Kidney capillary endothelial cell (primary cell): ENCODE results near the gene SUCNR1.
"Not testable (repeated sequence)": the region's sequence is repeated elsewhere in the genome, so short reads cannot be mapped to it uniquely, and the experiment has no call there.

Source experiments
- DNase-seq: peaks from one replicate; pipeline ENCODE4 v3.0.0-alpha.2; 2018; ENCODE audit warnings: low spot score

Gene SUCNR1

DNA sequence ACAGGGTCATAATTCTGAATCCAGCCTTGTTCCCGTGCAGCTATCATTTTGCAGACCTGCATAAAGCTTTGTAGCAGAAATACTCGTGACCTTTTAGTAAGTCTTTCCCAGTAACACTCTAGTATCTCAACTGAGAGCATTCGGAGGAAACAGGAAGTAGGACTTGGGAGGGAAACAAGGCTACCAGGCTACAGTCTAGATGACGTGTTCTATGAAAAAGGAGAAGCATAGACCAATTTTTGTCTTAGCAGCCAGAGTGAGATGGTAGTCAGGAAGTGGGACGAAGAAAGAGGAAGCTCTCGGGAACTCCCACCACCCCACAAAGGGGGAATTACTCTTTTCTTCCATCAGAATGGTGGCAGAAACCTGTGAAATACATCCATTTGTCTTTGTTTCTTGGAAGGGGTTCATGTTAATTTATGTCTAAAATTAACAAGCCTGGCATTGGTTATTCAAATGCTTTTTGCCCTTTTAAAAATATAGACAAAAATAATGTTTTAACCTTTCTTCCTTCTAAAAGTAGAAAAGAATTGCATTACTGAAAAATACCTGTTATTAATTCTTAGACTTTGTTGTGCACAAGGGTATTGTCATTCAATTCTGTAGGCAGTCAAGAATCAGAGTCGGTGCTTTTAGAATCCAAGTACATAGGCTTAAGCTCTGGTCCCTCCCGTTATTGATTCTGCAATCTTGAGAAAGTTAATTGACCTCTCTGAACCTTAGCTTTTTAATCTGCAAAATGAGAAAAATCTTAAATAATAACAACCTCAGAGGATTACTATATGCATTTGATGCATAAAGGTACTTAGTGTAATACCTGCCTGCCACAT is 1.6 kb upstream of the SUCNR1 start:
- peak; percentile 68 for DNase-seq

DNA sequence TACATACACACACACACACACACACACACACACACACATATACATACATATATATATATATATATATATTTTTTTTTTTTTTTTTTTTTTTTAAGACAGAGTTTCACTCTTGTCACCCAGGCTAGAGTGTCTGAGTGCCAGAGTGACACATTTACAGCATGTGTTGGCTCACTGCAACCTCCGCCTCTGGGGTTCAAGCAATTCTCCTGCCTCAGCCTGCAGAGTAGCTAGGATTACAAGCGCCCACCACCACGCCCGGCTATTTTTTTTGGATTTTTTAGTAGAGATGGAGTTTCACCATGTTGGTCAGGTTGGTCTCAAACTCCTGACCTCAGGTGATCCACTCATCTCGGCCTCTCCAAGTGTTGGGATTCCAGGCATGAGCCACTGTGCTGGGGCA is 636 bp downstream of the SUCNR1 start:
- DNase-seq, result not testable (repeated sequence)

DNA sequence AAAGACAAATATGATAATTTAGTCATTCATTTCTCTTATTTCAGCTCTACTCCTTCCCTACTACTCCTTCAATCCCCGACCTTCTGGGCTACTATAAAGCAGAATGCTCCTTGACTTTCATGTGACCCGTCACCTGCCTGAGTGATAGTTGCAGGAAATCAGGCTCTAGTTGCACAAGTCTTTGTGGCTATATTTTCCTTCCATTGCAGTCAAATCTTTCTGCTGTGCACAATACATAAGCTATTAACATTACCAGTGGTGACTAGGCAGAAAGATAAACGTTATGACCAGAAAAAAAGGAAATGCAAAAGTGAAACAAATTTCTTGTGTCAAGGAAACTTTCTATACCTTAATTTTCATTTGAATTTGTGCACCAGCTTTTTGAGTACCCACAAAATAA is 2.3 kb downstream of the SUCNR1 start:
- no peak for DNase-seq

DNA sequence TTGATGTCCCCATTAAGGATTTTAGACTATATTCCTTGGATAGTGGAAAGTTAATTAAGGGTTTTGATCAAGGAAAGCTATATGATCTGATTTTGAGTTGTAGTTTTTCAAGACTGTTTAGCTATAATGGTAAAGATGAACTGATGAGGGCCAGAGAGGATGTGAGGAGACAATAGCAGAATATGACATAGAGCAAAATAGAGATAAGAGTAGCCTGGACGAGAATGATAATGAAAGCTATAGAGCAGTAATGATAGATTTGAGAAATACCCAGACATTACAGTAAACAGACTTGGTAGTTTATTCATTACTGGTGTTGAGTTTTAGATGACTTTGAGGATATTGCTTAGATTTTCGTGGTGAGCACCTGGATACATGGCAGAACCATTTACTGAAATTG is 3.8 kb downstream of the SUCNR1 start:
- no peak for DNase-seq

DNA sequence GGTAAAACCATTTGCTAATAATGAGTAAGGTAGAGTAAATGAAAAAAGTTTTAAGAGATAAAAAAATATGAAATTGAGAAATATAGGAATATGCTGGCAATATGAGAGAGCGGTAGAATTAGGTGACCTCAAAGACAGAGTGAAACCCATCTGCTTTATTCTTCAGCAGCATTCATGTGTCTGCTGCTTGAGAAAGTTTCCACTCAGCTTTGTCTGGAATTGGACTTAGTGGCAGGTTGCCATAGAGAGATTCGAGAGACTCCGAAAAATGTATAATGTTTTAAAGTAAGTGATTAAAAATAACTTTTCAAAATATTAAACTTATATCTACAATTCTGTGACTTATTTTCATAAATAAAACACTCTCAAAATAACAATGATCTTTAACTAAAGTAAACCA is 5.0 kb downstream of the SUCNR1 start:
- no peak for DNase-seq

DNA sequence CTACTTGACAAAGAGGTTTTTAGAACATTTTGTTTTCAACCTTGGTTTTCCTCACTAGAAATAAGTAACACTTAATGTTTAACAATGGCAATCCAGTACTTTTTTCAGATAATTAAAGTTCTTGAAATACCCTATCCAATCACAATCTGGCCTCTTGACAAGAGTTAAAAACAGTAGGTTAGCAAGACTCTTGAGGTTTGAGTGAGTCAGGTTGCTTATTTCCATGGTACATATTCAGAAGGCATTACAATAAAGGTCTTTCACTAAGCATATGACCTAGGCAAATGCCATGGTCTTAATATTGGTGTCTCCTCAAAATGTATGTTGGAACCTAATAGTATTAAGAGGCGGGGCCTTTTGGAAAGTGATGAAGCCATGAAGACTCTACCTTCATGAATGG is 5.6 kb downstream of the SUCNR1 start:
- DNase-seq, result no peak

DNA sequence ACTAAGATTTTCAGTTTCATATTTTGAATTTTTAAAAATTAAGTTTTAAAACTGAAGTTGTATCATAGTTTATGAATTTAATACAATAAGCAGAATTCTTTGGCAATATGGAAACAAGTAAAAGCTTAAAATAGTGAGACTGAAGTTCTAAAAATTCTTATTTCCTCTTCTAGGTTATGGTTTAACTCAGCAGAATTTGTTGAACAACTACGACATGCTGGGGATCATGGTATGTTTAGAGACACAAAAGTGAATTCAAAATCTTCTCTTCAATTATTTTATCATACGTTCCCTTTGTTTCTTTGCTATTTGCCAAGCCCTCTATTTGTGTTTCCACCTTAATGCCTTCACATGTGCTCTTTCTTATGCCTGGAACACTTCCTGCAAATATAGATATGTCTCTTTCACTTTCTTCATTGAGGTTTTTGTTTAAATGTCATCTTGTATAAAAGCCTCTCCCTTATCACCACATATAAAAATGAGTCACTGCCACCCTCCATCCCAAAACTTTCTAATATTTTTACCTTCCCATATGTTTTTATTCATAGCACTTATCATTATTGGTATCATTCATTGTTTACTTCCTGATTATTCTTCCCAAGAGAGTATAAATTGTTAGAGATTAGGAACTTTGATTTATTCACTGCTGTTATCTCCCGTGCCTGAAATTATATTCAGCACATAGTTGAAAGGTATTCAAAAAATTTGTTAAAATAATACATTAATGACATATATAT is 6.4 kb downstream of the SUCNR1 start:
- DNase-seq, result no peak

DNA sequence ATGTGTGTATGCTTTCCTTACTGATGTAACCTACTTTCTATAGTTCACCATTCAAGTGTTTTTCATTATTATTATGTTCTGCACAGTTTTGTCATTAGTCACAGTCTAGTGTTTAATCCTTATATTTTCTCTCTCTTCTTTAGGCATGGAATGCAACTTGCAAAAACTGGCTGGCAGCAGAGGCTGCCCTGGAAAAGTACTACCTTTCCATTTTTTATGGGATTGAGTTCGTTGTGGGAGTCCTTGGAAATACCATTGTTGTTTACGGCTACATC is 6.9 kb downstream of the SUCNR1 start:
- no peak for DNase-seq

DNA sequence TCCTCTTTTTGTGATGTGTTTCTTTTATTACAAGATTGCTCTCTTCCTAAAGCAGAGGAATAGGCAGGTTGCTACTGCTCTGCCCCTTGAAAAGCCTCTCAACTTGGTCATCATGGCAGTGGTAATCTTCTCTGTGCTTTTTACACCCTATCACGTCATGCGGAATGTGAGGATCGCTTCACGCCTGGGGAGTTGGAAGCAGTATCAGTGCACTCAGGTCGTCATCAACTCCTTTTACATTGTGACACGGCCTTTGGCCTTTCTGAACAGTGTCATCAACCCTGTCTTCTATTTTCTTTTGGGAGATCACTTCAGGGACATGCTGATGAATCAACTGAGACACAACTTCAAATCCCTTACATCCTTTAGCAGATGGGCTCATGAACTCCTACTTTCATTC is 7.7 kb downstream of the SUCNR1 start:
- DNase-seq, result no peak

DNA sequence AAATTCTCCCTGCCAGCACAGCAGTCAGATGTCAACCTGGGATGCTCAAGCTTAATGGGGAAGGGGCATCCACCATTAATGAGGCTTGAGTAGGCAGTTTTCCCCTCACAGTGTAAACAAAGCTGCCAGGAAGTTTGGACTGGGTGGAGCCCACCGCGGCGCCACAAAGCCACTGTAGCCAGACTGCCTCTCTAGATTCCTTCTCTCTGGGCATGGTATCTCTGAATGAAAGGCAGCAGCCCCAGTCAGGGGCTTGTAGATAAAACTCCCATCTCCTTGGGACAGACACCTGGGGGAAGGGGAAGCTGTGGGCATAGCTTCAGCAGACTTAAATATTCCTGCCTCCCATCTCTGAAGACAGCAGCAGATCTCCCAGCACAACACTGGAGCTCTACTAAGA is 12.0 kb downstream of the SUCNR1 start:
- not testable (repeated sequence) for DNase-seq

DNA sequence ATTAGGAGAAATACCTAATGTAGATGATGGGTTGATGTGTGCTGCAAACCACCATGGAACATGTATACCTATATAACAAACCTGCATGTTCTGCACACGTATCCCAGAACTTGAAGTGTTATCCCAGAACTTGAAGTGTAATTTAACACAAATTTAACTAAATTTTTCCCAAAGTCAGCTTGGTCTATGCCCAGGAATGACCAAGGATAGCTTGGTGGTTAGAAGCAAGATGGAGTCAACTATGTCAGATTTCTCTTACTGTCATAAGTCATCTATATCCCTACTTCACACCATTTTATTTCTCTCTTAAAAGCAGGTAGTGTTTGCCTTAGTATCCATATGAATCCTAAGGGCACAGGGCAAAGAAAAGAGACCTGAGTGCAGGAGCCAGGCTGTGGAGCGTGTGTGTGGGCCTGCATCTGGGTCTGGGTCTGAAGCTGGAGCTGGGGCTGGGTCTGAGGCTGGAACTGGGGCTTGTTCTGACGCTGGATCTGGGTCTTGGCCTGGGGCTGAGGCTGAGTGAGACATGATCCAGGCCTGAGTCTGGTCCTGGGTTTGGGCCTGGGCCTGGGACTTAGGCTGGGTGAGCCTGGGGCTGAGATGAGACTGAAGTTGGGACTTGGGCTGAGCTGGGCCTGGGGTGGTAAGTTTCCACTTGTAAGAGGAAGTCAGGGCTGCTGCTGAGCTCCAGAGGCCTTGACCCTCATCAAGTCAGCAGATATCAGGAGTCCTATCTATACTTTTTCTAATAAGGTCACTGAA is 14.2 kb downstream of the SUCNR1 start:
- DNase-seq, result not testable (repeated sequence)

DNA sequence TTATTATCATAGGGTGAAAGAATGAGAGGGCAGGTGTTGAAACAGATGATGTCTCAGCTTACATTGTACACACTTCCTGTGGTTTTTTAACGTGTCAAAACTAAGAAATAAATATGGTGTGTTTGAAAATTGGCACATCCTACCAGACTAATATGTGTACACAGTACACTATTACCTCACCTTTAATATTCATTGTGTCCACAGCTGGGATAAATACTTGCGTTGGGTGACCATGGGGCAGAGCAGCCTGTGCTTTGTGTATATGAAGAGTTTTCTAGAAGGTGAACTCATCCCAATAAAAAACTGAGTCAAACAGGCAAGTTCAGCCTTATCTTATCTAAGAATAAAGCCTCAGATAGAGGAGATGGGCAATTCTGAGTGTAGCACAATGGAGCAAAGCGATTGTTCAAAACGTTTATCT is 17.3 kb downstream of the SUCNR1 start:
- no peak for DNase-seq

DNA sequence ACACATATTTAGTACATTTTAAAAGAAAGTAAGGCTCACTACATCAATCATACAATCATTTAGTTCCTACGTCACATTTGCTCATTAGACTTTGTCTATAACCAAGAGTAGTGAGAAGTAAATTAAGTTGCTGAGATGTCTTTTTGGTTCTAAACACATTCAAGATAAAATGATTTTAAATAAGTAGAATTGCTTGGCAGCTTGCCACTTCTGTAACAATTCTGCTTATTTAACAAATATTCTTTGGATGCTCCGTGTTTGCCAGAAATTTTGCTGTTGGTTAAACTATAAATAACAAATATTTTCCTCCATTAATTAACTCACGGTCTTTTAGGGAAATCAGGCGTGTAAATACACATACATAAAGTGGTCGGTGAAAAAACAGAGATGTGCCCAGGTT is 18.3 kb downstream of the SUCNR1 start:
- DNase-seq, result no peak

DNA sequence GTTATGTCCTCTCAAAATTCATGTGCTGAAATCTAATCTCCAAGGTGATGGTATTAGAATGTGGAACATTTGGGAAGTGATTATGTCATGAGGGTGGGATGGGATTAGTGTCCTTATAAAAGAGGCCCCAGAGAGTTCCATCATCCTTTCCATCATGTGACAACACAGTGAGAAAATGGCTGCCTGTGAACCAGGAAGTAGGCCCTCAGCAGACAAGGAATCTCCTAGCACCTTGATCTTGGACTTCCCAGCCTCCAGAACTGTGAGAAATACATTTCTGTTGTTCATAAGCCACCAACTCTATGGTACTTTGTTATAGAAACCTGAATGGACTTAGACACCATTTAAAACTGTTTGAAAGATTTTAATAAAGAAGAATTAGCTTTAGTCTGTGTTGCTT is 20.8 kb downstream of the SUCNR1 start:
- no peak for DNase-seq

DNA sequence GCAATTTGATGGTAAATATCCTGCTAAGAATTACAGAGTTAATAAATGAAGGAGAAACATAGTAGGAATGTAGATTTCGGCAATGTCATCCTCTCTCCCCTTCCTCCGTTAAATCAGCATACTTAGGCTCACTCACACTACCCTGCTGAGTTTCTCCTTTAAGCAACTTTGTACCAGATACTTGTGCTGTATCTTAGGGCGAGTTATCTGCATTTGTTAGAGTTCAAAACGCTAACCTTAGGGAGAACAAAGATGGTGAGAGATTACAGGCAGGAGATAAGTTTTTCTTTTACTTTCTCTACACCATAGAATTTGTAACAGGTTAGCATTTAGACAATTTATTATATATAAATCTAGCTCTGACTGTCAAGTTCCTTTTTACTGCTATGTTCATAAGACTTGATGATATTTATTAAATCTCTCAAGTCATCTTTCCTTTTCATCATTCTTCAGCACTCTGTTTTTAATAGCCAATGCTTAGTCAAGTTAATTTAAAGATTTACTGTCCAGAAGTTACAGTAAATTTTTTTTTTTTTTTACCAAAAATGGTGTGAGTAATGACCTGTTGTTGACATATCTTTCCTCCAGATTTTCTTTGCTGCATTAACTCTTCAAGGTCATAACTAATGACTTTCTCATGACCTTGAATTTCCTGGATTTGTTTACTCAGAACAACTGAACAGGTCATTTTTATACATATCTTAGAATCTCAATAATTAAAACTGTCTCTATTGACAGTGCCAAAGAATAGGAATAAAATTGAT is 22.2 kb downstream of the SUCNR1 start:
- no peak for DNase-seq

DNA sequence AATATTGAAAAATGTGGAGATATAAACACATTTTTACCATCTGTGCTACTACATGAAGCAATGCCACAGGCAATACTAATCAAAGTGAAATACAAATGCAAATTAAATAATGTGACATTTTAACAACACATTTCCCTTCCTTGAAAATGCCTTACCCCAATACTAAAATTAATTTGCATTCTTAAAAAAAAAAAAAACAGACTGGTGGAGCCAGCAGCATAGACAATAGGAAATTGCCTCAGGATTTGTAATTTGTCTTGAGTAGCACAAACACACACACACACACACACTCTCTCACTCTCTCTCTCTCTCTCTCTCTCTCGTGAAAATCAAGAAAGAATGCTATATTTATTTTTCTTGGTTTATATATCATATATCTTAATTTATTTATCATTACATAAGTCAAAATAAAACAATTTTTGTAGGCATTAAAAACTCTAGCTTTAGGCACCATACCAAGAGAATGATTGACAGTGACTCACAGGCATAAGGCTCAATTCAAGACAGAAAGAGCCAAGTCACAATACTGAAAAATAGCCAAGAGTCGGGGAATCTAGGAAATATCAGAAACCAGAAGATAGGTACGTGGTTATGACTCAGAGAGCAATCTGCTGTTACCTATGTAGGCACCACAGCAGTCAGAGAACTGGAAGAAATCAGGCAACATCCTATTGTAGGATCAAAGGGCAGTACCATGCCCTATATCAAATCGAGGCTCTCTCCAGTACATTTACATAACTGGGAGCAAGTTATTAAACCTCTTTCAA is 23.0 kb downstream of the SUCNR1 start:
- peak; percentile 44 for DNase-seq

DNA sequence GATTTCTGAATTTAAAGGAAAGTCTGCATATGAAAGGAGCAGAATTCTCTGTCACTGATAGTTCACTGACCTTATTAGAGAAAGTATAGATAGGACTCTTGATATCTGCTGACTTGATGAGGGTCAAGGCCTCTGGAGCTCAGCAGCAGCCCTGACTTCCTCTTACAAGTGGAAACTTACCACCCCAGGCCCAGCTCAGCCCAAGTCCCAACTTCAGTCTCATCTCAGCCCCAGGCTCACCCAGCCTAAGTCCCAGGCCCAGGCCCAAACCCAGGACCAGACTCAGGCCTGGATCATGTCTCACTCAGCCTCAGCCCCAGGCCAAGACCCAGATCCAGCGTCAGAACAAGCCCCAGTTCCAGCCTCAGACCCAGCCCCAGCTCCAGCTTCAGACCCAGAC is 24.7 kb downstream of the SUCNR1 start:
- DNase-seq, result not testable (repeated sequence)

DNA sequence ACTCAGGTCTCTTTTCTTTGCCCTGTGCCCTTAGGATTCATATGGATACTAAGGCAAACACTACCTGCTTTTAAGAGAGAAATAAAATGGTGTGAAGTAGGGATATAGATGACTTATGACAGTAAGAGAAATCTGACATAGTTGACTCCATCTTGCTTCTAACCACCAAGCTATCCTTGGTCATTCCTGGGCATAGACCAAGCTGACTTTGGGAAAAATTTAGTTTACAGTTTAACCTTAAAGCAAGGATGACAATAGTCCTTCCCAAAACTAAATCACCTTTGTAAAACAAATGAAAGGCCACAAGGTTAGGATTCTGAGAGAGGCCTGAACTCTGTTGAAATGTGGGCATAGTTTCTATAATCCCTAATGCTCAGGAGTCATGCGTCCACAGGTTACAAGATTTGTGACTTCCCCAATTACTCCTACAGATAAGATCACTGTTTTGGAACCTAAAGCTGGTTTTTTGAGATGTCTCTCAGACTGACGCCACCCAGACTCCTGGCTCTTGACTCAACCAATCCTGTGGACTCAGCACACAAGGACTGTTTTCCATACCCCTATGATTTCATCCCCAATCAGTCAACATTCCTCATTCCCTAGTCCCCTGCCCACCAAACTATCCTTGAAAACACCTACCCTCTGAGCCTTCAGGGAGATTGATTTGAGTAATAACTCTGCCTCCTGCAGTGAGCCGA is 25.3 kb downstream of the SUCNR1 start:
- not testable (repeated sequence) for DNase-seq

DNA sequence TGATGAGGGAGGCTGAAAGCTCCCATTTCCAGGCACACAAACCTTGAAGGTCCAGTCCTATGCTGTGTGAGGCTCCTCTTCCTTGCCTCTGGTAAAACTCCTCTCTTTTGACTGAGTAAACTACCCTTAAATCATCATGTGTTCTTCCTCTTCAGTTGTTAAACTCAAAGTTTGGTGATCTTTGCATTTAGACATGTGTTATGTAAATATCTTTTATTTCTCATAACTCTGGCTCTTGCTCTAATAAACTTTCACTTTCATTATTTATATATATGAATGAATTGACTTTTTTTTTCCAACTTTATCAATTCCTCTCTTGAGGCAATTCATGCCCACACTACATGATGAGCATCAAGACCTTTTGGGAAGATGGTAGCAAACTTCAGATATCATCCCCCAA is 26.6 kb downstream of the SUCNR1 start:
- DNase-seq, result no peak

DNA sequence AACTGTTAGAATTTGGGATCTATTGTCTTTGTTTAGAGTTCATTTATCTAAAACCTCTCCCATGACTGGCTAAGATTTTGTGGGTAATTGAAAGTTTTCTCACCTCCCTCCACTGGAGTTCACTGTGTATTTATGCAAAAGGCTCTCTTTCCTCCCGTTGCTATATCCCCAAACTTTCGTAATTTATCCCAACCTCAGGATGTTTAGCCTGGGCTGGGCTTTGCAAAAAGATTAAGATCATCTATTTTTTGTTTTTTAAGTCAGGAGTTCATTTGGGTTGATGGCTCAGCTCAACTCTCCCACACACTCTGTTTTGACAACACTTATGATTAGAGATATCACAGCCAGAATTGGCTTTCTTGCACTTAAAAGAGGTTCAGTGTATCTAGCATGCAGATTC is 27.0 kb downstream of the SUCNR1 start:
- no peak for DNase-seq
